ENCODE results near the gene CD58.

Gene CD58

GRCh38 chr1:116490588-116490987 is 80.2 kb downstream of the CD58 start:
- no peak for DNase-seq

- no peak for DNase-seq
Observed at GRCh38 chr1:116489231-116489697, 81.6 kb downstream of the CD58 start.

- DNase-seq: no peak
Observed at GRCh38 chr1:116488071-116488470, 82.8 kb downstream of the CD58 start.

- DNase-seq: no peak
Observed at GRCh38 chr1:116487583-116487982, 83.2 kb downstream of the CD58 start.

- DNase-seq: no peak
Observed at GRCh38 chr1:116487031-116487430, 83.8 kb downstream of the CD58 start.

- DNase-seq: no peak
Observed at GRCh38 chr1:116486424-116486823, 84.4 kb downstream of the CD58 start.

- no peak for DNase-seq
Observed at GRCh38 chr1:116485976-116486375, 84.8 kb downstream of the CD58 start.

- peak; percentile 88 for DNase-seq
Observed at GRCh38 chr1:116485071-116485735, 85.6 kb downstream of the CD58 start.

GRCh38 chr1:116483481-116484309 is 87.1 kb downstream of the CD58 start:
- no peak for DNase-seq

GRCh38 chr1:116482490-116482889 is 88.3 kb downstream of the CD58 start:
- no peak for DNase-seq

- DNase-seq: no peak
Observed at GRCh38 chr1:116481934-116482333, 88.9 kb downstream of the CD58 start.

GRCh38 chr1:116478621-116479020 is 92.2 kb downstream of the CD58 start:
- no peak for DNase-seq

- DNase-seq: no peak
Observed at GRCh38 chr1:116477429-116477828, 93.4 kb downstream of the CD58 start.

- no peak for DNase-seq
Observed at GRCh38 chr1:116476321-116476720, 94.5 kb downstream of the CD58 start.

GRCh38 chr1:116475850-116476218 is 95.0 kb downstream of the CD58 start:
- no peak for DNase-seq

GRCh38 chr1:116474921-116475849 is 95.6 kb downstream of the CD58 start:
- DNase-seq: no peak

GRCh38 chr1:116472431-116472961 is 98.3 kb downstream of the CD58 start:
- DNase-seq: no peak

GRCh38 chr1:116471241-116471640 is 99.6 kb downstream of the CD58 start:
- DNase-seq: no peak

- no peak for DNase-seq
Observed at GRCh38 chr1:116470671-116471070, 100.2 kb downstream of the CD58 start.

GRCh38 chr1:116466810-116467557 is 103.8 kb downstream of the CD58 start:
- DNase-seq: no peak

GRCh38 chr1:116465845-116466685 is 104.8 kb downstream of the CD58 start:
- DNase-seq: no peak
